IMR-90 (cell line): ENCODE data around the gene FHAD1.

ENCODE experiments used
- BHLHE40 ChIP-seq: fragments of 150-350 bp; IDR thresholded peaks from 2 replicates; pipeline ENCODE4 v1.6.1; 2016; ENCODE audit warnings: mild to moderate bottlenecking, low read depth, low read length
- CEBPB ChIP-seq: IDR thresholded peaks from 2 replicates; pipeline ENCODE4 v1.6.1; 2012; ENCODE audit warnings: low read depth, low read length, improper control_type of control experiment
- FOS ChIP-seq: fragments of 150-350 bp; IDR thresholded peaks from 2 replicates; pipeline ENCODE4 v1.6.1; 2016; ENCODE audit warnings: low read depth, low read length
- MAZ ChIP-seq: IDR thresholded peaks from 2 replicates; pipeline ENCODE4 v1.6.1; 2012; ENCODE audit warnings: low read depth, mild to moderate bottlenecking, low read length, improper control_type of control experiment, moderate library complexity, borderline replicate concordance
- MXI1 ChIP-seq: IDR thresholded peaks from 2 replicates; pipeline ENCODE4 v1.6.1; 2012; ENCODE audit warnings: low read depth, mild to moderate bottlenecking, low read length, moderate library complexity, borderline replicate concordance
- NFE2L2 ChIP-seq: fragments of 150-350 bp; IDR thresholded peaks from 2 replicates; pipeline ENCODE4 v1.6.1; 2016; ENCODE audit warnings: low read depth, mild to moderate bottlenecking, low read length
- POLR2A ChIP-seq: IDR thresholded peaks from 2 replicates; pipeline ENCODE4 v1.6.1; 2012; ENCODE audit warnings: mild to moderate bottlenecking, low read depth, low read length
- RAD21 ChIP-seq: IDR thresholded peaks from 2 replicates; pipeline ENCODE4 v1.6.1; 2012; ENCODE audit warnings: low read length, improper control_type of control experiment
- RCOR1 ChIP-seq: IDR thresholded peaks from 2 replicates; pipeline ENCODE4 v1.6.1; 2012; ENCODE audit warnings: mild to moderate bottlenecking, low read length, improper control_type of control experiment; ENCODE audit not compliant: insufficient replicate concordance
- RFX5 ChIP-seq: IDR thresholded peaks from 2 replicates; pipeline ENCODE4 v1.8.0; 2012; ENCODE audit warnings: low read depth, mild to moderate bottlenecking, low read length, moderate library complexity
- SMC3 ChIP-seq: fragments of 150-350 bp; IDR thresholded peaks from 2 replicates; pipeline ENCODE4 v1.6.1; 2016; ENCODE audit warnings: low read depth, mild to moderate bottlenecking, antibody characterized with exemption, low read length, moderate library complexity
- TF ChIP-seq, protein P1 (sequence below): conservative IDR thresholded peaks from 2 replicates; pipeline ENCODE4 v1.5.1; 2012; ENCODE audit warnings: mild to moderate bottlenecking, low read depth, low read length, improper control_type of control experiment
- TF ChIP-seq, protein P2 (sequence below): fragments of 150-350 bp; IDR thresholded peaks from 2 replicates; pipeline ENCODE4 v1.6.1; 2017; ENCODE audit warnings: mild to moderate bottlenecking, antibody characterized with exemption, low read length, low read depth
- TF ChIP-seq, protein P3 (sequence below): fragments of 150-350 bp; IDR thresholded peaks from 2 replicates; pipeline ENCODE4 v1.6.1; 2016; ENCODE audit warnings: low read depth, mild to moderate bottlenecking, low read length, moderate library complexity, borderline replicate concordance

DNA sequence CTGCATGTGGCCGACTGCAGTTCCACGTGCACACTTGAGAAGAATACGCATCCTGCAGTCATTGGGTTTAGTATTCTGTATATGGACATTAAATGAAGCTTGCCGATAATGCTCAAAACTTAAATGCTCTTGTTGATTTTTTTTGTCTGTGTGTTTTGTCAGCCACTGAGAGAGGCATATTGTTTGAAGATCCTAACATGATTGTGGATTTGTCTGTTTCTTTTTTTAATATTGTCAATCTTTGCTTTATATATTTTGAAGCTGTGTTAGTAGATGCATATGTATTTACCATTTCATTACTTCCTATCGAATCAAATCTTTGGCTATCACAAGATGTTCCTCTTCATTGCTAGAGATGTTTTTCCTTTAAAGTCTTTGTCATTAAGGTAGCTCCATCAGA is 73.2 kb downstream of the FHAD1 start:
- TF ChIP-seq, protein P1, sequence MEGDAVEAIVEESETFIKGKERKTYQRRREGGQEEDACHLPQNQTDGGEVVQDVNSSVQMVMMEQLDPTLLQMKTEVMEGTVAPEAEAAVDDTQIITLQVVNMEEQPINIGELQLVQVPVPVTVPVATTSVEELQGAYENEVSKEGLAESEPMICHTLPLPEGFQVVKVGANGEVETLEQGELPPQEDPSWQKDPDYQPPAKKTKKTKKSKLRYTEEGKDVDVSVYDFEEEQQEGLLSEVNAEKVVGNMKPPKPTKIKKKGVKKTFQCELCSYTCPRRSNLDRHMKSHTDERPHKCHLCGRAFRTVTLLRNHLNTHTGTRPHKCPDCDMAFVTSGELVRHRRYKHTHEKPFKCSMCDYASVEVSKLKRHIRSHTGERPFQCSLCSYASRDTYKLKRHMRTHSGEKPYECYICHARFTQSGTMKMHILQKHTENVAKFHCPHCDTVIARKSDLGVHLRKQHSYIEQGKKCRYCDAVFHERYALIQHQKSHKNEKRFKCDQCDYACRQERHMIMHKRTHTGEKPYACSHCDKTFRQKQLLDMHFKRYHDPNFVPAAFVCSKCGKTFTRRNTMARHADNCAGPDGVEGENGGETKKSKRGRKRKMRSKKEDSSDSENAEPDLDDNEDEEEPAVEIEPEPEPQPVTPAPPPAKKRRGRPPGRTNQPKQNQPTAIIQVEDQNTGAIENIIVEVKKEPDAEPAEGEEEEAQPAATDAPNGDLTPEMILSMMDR, result no peak
- no peak for TF ChIP-seq POLR2A
- TF ChIP-seq MXI1, result no peak
- TF ChIP-seq, protein P2, sequence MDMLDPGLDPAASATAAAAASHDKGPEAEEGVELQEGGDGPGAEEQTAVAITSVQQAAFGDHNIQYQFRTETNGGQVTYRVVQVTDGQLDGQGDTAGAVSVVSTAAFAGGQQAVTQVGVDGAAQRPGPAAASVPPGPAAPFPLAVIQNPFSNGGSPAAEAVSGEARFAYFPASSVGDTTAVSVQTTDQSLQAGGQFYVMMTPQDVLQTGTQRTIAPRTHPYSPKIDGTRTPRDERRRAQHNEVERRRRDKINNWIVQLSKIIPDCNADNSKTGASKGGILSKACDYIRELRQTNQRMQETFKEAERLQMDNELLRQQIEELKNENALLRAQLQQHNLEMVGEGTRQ, result no peak
- TF ChIP-seq MAZ, result no peak
- TF ChIP-seq RFX5, result no peak
- TF ChIP-seq, protein P3, sequence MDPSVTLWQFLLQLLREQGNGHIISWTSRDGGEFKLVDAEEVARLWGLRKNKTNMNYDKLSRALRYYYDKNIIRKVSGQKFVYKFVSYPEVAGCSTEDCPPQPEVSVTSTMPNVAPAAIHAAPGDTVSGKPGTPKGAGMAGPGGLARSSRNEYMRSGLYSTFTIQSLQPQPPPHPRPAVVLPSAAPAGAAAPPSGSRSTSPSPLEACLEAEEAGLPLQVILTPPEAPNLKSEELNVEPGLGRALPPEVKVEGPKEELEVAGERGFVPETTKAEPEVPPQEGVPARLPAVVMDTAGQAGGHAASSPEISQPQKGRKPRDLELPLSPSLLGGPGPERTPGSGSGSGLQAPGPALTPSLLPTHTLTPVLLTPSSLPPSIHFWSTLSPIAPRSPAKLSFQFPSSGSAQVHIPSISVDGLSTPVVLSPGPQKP, result no peak
- no peak for TF ChIP-seq RCOR1
- no peak for TF ChIP-seq RAD21
- TF ChIP-seq SMC3, result no peak
- no peak for TF ChIP-seq BHLHE40
- no peak for TF ChIP-seq NFE2L2
- no peak for TF ChIP-seq CEBPB
- TF ChIP-seq FOS, result no peak
